GM19455 (cell line): Measurements from ENCODE around the gene ACADS.
A peak's percentile ranks its signal among the peaks of the same experiment; 100 is the strongest.

Experiments
- ATAC-seq: cut with Tn5 transposase; IDR thresholded peaks from one replicate; pipeline ENCODE4 v1.9.1; 2021; ENCODE audit not compliant: unreplicated experiment

ACADS gene, protein sequence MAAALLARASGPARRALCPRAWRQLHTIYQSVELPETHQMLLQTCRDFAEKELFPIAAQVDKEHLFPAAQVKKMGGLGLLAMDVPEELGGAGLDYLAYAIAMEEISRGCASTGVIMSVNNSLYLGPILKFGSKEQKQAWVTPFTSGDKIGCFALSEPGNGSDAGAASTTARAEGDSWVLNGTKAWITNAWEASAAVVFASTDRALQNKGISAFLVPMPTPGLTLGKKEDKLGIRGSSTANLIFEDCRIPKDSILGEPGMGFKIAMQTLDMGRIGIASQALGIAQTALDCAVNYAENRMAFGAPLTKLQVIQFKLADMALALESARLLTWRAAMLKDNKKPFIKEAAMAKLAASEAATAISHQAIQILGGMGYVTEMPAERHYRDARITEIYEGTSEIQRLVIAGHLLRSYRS

DNA sequence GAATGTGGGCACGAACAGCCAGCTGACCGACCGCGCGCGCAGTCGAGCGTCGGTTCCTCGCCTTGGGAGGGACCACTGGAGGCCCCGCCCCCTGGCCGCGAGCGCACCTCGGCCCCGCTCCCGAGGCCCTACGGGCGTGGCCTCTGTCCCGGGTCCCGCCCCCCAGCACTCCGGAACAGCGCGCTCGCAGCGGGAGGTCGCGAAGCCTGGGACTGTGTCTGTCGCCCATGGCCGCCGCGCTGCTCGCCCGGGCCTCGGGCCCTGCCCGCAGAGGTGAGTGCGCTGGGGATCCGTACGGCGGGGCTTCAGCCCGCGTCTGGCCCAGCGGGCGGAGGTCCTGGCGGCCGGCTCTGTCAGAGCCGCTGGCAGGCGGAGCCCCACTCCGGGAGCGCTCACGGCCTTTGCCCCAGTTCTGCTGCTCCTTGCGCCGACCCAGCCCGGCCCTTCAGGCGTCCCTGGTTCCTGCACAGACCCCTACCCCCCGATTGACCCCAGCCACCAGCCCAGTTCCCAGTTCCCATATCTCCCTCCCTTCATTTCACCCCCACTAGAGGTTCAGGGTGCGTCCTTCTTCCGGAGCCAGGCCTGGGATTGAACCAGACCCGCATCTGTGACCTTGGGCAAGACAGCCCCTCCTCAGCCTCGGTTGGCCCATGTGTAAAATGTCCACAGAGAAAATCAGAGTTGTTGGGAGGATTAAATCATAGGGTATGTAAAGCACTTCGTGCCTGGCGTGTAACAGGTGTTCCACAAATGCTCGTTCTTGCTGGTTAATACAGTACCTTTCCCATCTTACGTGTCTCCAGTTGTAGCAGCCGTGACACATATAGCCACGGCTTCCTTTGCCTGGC is at the start of gene ACADS:
Gene ACADS, plus strand, starts transcription at position 168 of the 851 bp plus-strand sequence. Its CDS starts 60 bp downstream, at position 228.
- peak; percentile 96 for ATAC-seq

- ATAC-seq, result no peak
Measured at GRCh38 chr12:120677765-120678473, 47.7 kb upstream of the ACADS start.

DNA sequence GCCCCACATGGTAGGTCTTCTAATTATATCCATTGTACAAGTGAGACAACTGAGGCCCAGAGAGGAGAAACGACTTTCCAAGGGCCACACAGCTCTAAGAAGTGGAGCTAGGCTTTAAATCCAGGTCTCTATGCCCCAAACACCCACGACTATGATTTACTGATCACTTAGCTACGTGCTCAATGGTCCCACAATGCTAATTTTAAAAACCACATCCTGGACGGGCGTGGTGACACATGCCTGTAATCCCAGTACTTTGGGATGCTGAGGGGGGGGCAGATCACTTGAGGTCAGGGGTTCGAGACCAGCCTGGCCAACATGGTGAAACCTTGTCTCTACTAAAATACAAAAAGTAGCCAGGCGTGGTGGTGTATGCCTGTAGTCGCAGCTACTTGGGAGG is 47.1 kb upstream of the ACADS start:
- ATAC-seq, result no peak

GRCh38 chr12:120680165-120680738 is 45.4 kb upstream of the ACADS start:
- ATAC-seq, result no peak

- ATAC-seq, result peak; percentile 3
Measured at GRCh38 chr12:120684523-120684932, 41.1 kb upstream of the ACADS start.

GRCh38 chr12:120685522-120685921 is 40.1 kb upstream of the ACADS start:
- ATAC-seq, result no peak

DNA sequence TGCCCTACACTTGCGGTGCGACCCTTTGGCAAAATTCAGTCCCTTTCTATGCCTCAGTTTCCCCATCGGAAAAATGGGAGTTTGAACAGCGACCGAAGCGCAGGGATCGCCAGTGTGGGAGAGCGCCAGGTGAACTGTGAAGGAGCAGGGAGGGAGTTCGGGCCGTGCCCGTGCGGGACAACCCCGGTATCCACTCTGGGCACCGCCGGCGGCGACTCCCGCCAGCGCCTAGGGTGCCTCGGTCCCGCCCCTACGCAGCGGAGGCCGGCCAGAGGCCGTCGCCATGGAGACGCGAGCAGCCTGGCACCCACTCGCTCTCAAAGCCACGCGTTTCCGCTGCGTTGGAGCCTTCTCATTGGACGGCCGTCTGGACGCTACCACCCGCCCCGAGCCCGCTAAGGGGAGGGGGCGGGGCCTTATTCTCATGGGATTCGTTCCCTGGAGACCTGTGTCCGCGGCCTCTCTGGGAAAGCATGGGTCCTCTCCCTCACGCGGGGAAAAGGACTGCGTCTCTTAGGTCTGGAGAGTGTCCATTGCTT is 39.4 kb upstream of the ACADS start:
- ATAC-seq, result peak; percentile 67

- ATAC-seq, result peak; percentile 61
Measured at GRCh38 chr12:120686690-120687577, 38.7 kb upstream of the ACADS start, which contains the start of gene MLEC. MLEC (plus strand) TSS chr12:120687149; CDS start chr12:120687297, 148 bp downstream.

- no peak for ATAC-seq
Measured at GRCh38 chr12:120687578-120688289, 37.9 kb upstream of the ACADS start.

DNA sequence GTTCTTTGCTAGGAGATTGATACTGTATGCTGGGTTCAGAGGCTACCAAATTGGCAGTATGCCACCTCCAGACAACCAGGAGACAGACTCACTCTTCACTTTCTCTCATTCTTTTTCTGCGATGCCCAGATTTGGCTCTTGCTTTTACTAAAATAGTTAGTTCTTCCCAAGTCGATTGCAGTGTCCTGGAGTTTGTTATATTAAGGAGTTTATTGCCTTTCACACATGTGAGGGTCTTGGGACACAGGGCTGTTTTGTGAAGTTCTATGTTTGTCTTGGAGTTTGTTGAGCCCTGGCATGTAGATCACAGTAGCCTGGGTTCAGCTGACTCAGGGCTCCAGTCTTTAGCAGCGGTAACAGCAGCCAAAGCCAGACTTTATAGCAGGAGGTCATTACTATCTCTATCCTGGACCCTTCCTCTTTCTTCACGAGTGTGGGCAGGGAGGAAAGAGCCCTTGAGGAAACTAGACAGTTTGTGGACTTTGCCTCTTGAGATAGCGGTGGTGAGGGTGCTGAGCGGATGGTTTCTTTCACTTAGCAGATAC is 37.0 kb upstream of the ACADS start:
- ATAC-seq, result no peak

DNA sequence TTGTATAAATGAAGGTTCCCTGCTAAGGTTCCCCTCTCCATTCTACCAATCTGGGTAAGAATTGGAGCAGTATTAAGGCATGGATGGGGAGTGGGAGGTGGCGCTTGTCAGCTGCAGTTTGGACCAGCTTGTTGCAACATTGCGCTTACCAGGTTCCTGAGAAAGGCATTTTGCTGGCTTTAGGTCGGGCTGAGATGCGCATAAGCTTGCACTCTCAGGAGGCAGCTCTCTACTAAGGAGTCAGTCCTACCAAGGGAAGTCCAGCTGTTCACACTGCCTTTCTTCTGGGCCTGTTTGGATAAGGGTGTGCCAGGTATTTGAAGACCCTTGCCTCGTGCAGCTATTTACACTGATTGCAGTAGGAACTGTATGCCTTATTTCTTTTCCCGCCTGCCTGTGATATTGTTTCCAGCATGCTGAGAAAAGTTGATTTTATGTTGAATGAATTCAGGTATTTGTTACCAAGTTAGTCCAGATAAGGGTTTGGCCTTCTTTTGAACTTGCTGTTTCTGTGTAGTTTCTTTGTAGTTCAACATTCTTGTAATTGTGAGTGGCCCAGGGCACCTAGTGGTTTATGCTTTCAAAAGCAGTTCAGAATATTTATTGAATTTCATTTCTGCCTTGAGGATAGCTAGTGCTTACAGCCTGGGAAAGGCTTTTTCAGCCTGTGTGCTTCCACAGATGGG is 36.1 kb upstream of the ACADS start:
- ATAC-seq, result no peak

- no peak for ATAC-seq
Measured at GRCh38 chr12:120690083-120690450, 35.6 kb upstream of the ACADS start.

- ATAC-seq, result no peak
Measured at GRCh38 chr12:120690978-120691377, 34.6 kb upstream of the ACADS start.

- no peak for ATAC-seq
Measured at GRCh38 chr12:120692524-120693033, 33.0 kb upstream of the ACADS start.

DNA sequence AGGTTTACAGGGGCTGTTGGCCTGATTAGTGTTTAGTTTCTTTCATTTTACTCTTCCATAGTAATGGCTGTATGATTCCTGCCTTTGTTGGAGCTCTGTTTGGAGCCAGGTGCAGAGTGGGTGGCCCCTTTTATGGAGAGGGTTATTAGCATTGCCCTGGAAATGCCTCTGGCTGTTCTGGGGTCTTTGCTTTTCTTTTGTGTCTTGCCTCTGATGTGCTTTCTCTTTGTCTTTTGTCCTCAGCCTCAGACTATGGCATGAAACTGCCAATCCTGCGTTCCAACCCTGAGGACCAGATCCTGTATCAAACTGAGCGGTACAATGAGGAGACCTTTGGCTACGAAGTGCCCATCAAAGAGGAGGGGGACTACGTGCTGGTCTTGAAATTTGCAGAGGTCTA is 31.8 kb upstream of the ACADS start:
- ATAC-seq, result no peak

DNA sequence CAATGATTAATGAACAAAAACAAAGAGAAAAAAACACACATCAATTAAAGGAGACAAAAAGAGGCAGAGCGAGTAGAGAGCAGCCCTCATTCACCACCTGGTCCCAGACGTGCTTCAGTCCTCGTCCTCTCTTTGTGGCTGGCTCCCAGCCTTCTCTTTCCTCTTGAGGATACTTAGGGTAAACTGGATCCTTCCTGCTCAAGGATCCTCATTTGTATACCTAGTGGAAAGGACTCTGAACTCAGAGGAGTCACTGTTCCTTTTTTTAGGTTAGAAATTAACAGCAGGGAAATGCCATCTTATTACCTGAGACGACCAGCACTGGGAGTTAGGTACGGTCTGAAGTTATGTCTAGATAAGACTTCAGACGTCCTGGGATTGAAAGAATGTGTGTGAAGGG is 29.0 kb upstream of the ACADS start:
- no peak for ATAC-seq

- no peak for ATAC-seq
Measured at GRCh38 chr12:120697344-120697743, 28.3 kb upstream of the ACADS start.

DNA sequence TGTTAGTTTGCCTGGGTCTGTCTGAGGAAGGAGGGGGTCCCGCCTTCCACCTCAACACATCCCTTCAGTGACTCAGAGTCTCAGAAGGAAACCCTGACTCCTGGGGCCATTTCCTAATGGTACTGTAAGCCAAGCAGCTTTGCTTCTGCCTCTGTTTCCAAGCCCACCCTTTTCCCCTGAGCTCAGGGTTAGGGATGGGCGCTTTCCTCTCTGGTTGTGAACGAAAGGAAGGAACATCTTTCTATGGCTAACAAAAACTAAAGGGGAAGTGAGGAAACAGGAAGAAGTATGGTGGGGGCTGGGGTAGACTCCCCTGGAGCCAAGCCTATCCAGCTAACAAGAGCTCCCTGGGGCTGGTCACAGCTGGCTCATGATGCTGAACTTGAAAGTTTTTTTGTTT is 27.0 kb upstream of the ACADS start:
- ATAC-seq, result no peak
